G401.6 (cell line): ENCODE results near the gene CKAP2L.
A peak's percentile ranks its signal among the peaks of the same experiment; 100 is the strongest.

ENCODE experiments used
- FAIRE-seq: peaks from 2 replicates; lab custom pipeline; 2012; peaks lifted over from hg19 to GRCh38; lab: Jason Lieb, UNC

The CKAP2L gene, protein sequence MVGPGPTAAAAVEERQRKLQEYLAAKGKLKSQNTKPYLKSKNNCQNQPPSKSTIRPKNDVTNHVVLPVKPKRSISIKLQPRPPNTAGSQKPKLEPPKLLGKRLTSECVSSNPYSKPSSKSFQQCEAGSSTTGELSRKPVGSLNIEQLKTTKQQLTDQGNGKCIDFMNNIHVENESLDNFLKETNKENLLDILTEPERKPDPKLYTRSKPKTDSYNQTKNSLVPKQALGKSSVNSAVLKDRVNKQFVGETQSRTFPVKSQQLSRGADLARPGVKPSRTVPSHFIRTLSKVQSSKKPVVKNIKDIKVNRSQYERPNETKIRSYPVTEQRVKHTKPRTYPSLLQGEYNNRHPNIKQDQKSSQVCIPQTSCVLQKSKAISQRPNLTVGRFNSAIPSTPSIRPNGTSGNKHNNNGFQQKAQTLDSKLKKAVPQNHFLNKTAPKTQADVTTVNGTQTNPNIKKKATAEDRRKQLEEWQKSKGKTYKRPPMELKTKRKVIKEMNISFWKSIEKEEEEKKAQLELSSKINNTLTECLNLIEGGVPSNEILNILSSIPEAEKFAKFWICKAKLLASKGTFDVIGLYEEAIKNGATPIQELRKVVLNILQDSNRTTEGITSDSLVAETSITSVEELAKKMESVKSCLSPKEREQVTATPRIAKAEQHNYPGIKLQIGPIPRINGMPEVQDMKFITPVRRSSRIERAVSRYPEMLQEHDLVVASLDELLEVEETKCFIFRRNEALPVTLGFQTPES

DNA sequence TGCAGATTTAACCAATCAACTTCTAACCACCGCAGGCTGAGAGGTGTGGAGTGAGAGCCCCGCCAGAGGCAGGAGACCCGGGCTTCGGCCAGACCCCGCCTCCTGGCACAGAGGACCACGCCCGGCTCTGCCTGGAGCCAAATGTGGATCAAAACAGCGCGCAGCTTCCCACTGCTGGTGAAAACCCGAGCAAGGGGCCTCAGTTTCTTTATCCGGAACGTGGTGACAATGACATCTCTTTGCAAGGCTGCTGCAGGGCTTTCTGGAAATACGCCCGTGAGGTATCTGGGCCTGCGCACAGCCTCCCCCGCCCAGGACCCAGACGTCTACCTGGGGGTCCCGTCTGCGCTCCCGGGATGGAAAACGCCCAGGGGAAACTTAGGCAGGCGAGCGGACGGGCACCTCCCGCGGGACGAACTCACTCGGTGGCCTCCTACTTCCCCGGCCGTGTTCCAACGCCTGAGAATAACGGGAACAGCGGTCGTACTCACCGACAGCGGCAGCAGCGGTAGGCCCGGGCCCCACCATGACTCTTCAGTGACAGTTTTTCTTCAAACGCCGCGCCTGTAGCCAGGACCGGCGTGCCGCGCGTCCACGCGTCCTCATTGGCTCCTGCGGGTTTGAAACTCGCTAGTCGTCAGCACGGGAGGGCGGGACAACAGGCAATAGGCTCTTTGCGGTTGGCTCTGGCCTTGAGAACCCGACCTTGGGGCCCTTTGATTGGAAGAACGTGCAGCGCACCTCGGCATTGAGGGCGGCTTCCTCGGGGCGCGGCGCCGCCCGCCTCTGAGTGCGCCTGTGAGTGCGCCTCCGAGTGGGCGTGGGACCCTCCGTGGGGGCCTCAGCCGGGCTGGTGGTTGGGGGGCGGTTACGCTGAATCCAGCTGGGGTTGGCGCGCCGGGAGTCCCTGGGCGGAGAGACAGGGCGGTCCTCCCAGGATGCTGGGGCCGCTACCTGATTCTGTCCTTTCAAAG is at the start of gene CKAP2L:
Gene CKAP2L, minus strand, starts transcription at position 539 of the 974 bp plus-strand sequence. Its CDS starts 11 bp downstream, at position 528.
- peak; percentile 98 for FAIRE-seq

DNA sequence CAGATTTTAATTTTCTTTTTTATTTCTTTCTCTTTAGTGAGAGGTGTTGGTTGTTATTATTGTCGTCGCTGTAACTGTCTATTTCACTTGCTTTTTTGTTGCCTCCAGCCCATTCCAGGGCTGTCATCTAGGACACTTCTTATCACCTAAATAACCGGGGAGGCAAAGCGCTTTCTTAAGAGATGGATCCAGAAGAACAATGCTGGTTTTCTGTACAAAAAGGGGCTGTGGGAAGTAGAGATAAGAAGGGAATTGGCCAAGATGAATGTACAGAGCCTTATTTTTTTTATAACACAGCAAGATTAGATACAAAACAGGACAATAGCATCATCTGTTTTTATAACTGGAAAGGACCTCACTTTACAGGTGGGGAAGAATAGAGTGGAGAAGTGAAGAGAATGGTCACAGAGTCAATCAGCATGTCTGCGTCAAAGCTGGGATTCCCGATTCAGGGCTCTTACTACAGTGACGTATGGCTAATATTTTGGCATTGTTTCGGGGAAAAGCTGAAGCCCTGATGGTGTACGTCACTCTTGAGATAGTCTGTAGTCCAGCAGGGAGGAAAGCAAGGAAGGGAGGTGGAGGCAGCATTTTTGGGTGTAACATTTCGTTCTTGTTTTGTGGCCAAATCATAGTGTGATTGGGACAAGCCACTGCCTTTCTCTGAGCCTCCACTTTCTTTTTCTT is 49.0 kb upstream of the CKAP2L start:
- FAIRE-seq, result no peak

DNA sequence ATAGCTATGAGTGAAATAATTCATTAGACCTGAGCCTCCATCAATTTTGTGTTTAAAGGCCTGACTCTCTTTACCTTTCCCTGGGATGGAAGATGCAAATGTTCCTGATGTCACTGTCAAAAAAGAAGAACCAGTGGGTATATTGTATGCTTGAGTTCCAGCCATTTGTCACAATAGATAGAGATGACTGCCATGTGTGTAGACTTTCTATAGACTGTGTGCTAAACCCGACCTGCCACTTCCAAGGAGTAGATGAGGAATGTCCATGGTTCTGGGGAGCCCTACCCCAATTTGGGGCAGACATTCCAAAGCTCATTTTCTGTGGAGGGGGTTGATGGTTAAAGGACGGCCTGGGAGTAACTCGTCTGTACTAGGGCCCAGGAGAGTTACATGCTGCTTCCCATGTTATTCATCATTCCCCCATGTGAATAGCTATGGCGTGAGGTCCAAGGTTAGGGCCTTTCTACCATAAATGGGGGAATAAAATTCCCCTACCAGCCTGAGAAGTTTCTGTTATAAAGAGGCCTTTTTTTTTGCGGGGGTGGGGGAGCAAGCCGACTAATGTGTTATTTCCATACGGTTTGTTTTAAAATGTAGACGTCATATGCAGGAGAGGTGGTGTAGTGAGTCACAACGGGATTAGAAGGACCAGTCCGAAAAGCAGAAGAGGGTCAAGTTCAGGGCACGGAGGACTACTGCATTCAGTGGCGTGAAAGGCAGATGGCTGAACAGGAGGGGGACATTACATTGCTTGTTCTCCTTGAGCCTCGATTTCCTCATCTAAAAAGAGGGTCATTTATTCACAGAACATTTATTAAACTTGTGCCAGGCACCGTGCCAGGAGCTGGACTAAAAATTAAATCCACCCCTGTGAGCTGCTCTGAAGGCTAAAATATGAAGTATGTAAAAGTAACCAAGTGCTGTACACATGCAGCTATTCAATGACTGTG is 48.2 kb upstream of the CKAP2L start:
- FAIRE-seq, result no peak

DNA sequence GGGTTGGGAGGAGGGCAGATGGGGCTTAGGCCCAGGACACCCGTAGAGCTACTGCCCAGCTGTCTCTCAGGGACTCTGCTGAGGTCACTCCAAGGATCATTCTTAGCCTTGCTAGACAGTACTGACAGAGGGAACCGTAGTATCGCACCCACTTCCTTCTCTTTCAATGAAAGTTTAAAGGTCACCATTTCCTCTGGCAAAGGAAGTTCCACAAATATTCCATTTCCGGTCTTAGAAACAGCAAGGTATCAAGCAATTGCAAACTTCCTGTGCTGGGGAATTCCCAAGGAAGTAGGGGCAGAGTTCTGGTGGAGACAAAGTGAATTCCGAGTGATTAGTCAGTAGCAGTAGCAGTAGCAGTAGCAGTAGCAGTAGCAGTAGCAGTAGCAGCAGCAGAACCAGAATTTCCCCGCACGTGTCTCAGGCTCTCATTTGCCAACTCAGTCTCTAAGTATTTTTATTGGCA is 47.5 kb upstream of the CKAP2L start:
- FAIRE-seq, result no peak

DNA sequence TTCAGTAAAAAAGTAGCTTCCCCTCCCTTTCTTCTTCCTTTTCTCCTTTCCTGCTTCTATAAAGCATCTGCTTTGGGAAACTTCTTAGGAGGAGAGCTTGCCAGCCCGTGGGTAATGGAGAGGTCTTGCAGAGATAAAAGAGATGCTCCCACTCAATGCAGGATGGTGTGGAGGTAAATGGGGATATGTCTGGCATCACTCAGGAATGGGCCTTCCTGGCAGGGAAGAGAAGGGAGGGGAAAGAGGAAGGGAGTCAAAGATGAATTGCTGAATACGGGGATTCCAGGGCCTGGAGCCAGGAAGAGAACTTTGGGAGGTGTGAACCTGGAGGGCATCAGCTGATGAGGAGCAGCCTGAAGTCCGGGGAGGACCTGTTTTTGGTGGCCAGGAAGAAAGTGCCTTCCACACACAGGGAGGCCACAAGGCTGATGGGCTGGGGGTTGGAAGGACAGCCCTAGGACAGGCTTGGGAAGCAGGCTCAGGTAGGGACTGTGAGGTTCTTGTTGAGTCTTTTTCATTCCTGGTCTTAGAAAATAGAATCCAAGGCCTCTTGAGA is 46.9 kb upstream of the CKAP2L start:
- no peak for FAIRE-seq

DNA sequence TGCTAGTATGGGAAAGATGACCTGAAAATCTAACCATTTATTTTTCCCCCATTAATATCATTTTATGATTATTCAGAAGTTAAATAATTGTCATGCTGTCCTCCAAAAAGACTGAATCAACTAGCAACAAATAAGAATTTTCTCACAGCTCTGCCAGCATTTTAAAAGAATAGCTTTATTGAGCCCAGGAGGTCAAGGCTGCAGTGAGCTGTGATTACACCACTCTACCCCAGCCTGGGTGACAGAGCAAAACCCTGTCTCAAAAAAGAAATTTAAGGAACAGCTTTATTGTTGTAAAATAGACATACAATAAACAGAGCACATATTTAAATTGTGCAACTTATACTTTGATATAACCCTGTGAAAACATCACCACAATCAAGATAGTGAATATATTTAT is 44.7 kb upstream of the CKAP2L start:
- no peak for FAIRE-seq

DNA sequence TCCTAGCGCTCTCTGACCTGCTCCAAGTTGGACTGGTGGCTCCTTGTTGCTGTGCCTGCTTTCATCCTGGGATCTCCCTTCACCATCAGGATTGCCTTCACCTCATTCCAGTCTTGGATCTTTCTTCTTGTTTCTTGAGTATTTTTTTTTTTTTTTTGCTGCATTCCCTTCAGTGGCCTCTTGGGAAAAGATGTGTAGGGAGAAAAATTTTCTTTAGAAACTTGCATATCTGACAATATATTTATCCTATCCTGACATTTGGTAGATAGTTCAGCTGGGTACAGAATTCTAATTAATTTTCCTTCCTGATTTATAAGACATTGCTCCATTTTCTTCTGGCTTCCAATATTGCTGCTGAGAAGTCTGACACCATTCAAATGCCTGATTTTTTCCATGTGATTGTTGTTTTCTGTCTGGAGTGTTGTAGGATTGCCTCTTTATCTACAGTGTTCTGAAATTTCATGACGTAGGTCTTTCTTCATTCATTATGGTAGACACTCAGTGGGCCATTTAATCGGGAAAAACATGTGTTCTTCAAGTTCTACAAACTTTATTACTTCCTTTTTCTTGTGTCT is 42.9 kb upstream of the CKAP2L start:
- FAIRE-seq, result no peak

DNA sequence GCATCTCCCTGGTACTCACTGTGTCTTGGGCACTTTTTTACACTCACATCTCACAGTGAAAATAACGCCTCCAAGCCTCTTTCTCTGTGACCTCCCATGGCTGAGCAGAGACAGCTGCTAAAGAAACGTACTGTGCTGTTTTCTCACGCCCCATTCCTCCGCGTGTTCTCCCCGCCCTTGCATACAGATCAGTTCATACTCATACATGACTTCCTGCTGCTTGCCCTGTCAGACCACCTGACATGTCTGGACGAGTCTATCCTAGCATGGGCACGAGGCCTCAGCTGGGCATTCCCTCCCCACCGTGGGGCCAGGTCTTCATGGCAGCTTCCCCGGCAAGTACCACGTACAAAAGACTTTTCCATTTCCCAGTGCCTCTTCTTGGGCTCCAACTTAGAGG is 41.1 kb upstream of the CKAP2L start:
- FAIRE-seq, result no peak

DNA sequence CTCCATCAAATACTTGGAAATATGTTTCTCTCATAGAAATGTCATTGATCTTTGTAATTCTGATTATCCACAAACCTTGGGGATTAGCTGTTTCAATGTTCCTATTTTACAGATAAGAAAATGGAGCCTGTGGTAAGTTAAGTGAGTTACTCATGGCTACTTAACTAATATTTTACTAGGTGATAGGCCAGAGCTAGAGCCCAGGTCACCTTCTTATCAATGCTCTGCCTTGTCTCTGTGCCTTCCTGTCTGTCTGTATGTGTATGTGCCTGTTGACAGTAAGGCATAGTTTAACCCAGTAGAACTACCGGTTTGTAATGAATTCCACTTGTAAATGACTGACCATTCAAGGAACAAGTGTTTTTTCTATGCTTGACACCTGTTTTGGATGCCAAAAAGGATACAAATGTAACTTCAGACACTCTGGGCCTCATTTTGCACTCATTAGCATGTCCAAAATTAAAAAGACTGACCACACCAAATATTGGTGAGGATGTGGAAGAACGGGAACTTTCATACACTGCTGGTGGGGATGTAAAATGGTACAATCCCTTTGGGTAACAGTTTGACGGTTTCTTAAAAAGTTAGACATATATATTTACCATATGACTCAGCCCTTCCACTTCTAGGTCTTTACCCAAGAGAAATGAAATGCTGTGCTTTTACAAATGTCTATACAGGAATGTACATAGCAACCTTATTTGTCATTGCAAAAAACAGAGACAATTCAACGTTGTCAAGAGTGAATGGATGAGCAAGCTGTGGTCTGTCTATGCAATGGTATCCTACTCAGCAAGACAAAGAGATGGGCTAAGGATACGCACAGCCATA is 39.5 kb upstream of the CKAP2L start:
- FAIRE-seq, result no peak

DNA sequence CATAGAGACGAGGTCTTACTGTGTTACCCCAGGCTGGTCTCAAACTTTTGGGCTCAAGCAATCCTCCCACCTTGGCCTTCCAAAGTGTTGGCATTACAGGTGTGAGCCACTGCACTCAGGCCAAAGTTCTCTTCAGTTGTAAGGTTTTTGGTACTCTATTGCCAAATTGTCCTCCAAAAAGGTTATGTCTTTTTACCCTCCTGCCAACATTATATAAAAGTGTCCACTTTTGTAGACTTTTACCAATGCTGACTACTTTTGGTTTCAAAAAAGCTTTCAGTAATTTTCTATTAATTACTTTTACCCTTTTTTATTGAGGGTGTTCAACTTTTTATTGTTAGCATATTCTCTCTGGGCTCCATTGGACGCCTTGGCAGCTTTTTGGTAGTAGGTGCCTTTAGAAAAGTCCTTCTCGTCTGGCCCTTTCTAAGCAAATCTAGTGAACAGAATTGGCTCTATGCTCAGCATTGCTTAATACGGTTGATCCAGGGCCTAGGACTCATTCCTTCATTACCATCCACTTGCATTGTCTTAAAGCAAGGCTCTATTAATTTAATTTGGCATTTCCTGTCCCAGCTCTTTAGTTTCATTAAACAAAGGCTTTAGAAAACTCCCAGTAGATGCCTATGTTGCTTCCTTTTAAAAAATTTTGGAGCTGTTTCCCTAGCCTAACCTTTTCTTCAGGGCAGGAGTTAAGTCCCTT is 36.6 kb upstream of the CKAP2L start:
- no peak for FAIRE-seq

DNA sequence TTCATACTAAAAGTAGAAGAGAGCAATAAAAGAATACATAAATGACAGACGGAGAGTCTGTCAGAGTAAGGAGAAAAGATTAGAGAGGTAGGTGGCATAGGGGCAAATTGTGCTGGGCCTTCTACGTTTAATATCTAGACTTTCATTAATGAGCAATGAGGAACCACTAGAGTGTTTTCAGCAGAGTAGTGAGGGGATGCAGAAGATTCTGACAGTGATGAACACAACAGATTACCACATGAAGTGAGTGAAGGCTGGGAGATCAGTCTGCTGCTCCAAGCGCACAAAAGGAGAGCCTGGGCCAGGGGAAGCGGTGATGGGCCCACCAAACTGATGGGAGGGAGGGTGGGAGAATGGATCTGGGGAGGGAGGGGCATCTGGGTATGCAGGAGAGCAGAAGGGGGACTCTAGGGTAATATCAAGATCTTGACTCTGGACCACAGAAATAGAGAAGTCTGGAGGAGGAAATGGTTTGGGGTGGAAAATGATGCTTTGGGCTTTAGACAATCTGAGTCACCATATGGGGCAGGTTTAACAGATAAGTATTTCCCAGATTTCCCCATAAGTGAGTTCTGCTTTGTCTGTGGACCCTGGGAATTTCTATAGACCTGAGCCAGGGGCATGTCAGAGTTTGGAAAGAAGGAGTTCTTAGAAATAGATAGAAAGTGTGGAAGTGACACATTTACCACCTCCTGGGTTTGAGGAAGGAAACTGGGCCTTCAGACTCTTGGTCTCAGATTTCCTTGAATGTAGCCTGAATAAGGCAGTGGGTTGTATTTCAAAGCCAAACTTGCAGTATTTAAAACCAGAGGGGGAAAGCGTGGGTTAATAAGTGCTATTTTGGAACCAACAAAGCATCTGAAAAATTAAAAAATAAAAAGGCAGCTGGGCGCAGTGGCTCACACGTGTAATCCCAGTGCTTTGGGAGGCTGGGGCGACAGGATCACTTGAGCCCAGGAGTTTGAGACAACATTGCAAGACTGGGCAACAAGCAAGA is 34.9 kb upstream of the CKAP2L start:
- no peak for FAIRE-seq

DNA sequence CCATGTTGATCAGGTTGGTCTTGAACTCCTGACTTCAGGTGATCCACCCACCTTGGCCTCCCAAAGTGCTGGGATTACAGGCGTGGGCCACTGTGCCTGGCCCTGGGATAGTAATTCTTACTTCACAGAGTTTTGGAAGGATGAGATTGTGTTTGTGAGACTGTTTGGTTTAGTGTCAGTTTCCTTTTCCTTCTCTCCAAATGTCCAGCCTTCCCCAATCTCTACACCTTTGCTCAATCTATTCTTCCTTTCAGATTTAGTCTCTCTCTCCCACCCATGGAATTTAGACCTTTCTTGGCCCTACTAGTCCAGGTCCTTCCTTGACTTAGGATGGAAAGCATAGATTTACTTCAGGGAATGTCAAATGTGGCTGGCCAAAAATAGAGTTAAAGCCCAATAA is 32.1 kb upstream of the CKAP2L start:
- no peak for FAIRE-seq

DNA sequence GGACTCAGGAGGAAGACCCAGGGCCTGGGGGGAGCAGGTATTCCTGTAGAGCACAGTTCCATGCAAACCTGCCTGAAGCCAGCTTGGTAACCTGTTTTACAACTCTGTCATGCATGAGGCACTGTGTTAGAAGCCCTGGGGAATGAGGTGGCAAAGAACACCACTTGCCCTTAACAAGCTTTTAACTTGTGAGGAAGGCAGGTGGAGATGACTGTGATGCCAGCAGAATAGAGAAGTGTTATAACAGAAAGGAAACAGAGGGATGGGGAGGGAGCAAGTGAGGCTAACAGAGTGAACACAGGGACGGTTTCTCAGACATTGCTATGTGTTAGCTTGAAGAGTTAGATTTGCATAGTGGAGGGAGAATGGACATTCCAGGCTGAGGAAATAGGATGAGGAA is 31.4 kb upstream of the CKAP2L start:
- no peak for FAIRE-seq

DNA sequence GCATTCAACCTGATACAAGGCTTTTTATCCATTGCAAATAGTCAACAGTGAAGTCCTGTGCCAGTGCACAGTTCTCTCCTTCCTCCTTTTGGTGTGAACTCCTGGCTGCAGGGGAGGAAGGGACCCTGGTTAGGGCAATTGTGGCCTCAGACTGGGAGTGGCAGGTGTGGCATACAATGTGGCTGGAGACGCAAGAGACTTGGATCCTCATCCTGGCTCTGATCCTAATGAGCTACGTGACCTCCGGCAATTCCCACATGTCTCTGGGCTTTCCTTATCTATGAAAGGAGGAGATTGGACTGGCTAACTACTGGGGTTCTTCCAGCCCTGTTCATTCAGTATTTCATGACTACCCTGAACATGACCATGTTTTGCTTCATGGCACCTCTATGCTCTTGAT is 30.4 kb upstream of the CKAP2L start:
- no peak for FAIRE-seq

DNA sequence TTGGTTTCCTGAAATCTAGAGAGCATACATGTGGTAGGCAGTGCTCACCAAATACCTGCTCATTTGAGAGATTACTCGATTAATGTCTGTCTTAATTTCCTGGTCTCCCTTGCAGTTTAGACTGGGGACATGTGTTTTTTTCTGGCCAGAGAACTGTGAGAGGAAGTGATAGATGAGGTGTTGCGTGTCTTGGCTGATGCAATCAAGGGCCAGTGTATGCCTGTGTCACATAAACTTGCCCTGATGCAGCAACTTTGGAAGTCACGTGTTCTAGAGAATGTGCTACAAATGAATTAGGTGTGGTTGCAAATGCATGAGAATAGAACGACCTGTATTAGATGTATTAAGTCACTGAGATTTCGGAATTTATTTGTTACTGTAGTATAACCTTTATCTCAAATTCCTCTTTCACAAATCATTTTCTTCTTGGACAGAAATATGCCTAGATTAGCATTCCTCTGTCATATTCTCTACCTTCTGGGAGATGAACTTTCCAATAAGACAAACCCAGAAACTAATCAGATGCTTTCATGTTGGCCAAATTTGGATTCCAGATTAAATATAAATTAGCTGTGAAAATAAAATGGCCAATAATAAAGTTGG is 29.8 kb upstream of the CKAP2L start:
- no peak for FAIRE-seq

DNA sequence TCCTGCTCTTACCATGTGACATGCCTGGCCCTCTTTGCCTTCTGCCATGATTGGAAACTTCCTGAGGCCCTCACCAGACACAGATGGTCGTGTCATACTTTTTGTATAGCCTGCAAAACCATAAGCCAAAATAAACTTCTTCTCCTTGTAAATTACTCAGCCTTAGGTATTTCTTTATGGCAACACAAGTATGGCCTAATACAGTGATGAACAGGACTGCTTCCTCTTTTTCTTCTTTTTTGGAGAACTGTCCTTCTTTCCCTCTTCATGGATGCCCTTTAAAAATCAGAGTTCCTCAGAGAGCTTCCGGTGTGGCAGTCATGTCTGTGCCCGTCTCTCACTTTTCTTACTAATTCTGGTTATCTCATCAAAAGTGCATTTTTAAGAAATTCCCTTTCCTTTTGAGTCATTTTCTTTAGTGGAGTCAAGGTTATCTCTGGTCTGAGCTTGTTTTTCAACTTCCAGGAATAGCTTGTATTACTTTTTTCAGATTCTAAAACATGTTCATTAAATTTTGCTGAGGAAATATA is 29.1 kb upstream of the CKAP2L start:
- FAIRE-seq, result no peak
